HL-60 (cell line): ENCODE data around the gene LTBR.

Experiments
- DNase-seq, 2 experiments: peaks; one replicate each; pipeline ENCODE4 v3.0.0-alpha.2; 2010 to 2020; ENCODE audit warnings: low read depth in 1 of 2, low spot score in 1 of 2
- H3K27ac ChIP-seq: fragments of 250-450 bp; sonication (Bioruptor Pico); replicated peaks from 2 replicates; pipeline ENCODE4 v1.5.1; 2020; ENCODE audit warnings: mild to moderate bottlenecking, moderate library complexity
- H3K27me3 ChIP-seq: fragments of 250-450 bp; sonication (Bioruptor Pico); 2 replicates; pipeline ENCODE4 v1.5.1; 2021; ENCODE audit warnings: mild to moderate bottlenecking, moderate library complexity; ENCODE audit not compliant: insufficient read depth, poor library complexity, severe bottlenecking
- H3K4me3 ChIP-seq: replicated peaks from 2 replicates; pipeline ENCODE4 v1.5.1; 2011; ENCODE audit warnings: mild to moderate bottlenecking, control low read depth, low read length; ENCODE audit not compliant: insufficient read depth
- CTCF ChIP-seq: IDR thresholded peaks from one replicate; pipeline ENCODE4 v1.5.1; 2011; ENCODE audit warnings: low read length, control low read depth, inconsistent platforms; ENCODE audit not compliant: insufficient read depth
- GABPA ChIP-seq: IDR thresholded peaks from 2 replicates; pipeline ENCODE4 v1.6.1; 2012; ENCODE audit warnings: low read depth
- POLR2AphosphoS5 ChIP-seq: IDR thresholded peaks from 2 replicates; pipeline ENCODE4 v1.6.1; 2012; ENCODE audit warnings: low read depth
- REST ChIP-seq: IDR thresholded peaks from 2 replicates; pipeline ENCODE4 v1.6.1; 2012; ENCODE audit warnings: low read depth; ENCODE audit not compliant: insufficient replicate concordance
- SPI1 ChIP-seq: IDR thresholded peaks from 2 replicates; pipeline ENCODE4 v1.6.1; 2012; ENCODE audit warnings: low read depth, mild to moderate bottlenecking, borderline replicate concordance

Gene LTBR

GRCh38 chr12:6430124-6430989 lies 46.4 kb downstream of the LTBR start:
- Histone ChIP-seq H3K27me3 (no peaks in the 10 kb centered on the region), H3K27ac (peak overlapping the region; percentile 50), H3K4me3 (peak overlapping the region; percentile 14)
- TF ChIP-seq SPI1 (peak; percentile 24; the same call in 1 of the 2 replicates), REST (no peak), POLR2AphosphoS5 (peak; percentile 65)
- DNase-seq: peak; percentile 87 to 93

DNA sequence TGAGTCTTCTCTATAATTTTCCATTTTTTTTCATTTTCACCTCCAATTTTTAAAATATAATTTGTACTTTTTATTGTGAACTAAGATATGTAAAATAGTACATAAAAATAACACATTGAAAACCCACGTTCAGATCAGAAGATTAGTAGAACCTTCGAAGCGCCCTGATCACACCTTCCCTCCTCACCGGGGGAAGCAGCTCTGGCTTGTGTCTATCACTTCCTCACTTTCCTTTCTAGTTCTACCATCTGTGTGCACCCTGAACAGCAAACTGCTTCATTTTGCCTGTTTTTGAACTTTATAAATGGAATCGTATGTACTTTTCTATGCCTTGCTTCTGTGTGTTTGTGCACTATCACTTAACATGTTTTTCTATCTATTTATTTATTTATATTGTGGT lies 49.0 kb downstream of the LTBR start:
- no peak overlapping the region for H3K4me3 ChIP-seq
- no peak for DNase-seq
- TF ChIP-seq SPI1 (no peak), CTCF (no peak), REST (no peak), GABPA (no peak), POLR2AphosphoS5 (no peak)
- H3K27me3 ChIP-seq: no peaks in the 10 kb centered on the region
- H3K27ac ChIP-seq: no peak overlapping the region

DNA sequence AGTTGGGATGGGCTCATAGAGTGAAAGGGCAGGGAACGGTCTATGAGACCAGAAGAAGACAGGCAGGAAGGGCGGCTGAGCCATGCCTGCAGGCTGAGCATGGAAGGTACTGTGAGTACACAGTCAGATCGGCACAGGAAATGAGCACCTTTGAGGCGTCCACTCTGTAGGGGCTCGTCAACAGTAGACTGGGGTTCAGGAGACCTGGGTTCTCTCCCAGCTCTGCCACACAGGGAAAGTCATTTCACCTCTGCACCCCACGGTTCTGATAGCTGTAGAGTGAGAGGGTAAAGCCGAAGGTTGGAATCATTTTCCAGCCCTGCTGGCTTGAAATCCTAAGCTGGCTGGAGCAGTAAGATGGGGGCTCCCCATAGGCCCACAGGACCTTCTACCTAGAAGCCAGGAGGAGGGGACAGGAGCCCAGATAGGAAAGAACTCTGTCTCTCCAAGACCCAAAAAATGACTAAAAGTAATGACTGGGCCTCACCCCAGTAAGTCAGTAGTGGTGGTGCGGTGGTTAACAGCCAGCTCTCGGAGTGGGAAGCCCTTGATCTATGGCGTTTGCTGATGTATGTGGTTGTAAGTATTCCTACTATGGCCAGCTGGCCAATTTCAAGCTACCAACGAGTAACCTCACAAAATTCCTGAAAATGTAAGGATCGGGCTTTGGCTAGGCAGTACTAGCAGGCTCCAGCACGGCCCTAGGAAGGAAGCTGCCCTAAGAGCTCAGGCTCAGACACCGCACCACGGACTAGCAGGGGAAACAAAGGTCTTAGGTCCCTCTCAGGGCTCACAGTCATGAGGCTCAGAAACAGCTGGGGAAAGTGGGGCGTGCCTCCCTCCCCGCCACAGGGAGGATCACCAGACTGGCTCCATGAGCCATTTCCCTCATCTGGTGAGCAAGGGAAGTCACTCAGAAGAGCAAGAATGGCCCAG lies 50.5 kb downstream of the LTBR start:
- H3K4me3 ChIP-seq: no peak overlapping the region
- no peak for DNase-seq
- no peak overlapping the region for H3K27ac ChIP-seq
- TF ChIP-seq CTCF: no peak
- TF ChIP-seq REST: no peak
- no peak for TF ChIP-seq SPI1
- no peak for TF ChIP-seq GABPA
- no peaks in the 10 kb centered on the region for H3K27me3 ChIP-seq
